NB4 (cell line): Measurements from ENCODE around the gene RNF183.

ENCODE experiments used
- DNase-seq: peaks from one replicate; pipeline ENCODE4 v3.0.0; 2010; ENCODE audit warnings: low read depth
- H3K4me3 ChIP-seq: one replicate; pipeline ENCODE4 v1.5.1; 2011; ENCODE audit warnings: mild to moderate bottlenecking, low read depth, low read length, moderate library complexity
- CTCF ChIP-seq: IDR thresholded peaks from one replicate; pipeline ENCODE4 v1.5.1; 2012; ENCODE audit warnings: low read depth, low read length
- MAX ChIP-seq: IDR thresholded peaks from 2 replicates; pipeline ENCODE4 v1.6.1; 2011; ENCODE audit warnings: low read depth, low read length
- MYC ChIP-seq: IDR thresholded peaks from 2 replicates; pipeline ENCODE4 v1.6.1; 2011; ENCODE audit warnings: low read depth, low read length
- POLR2A ChIP-seq: IDR thresholded peaks from 2 replicates; pipeline ENCODE4 v1.6.1; 2011; ENCODE audit warnings: mild to moderate bottlenecking; ENCODE audit not compliant: insufficient read length; ENCODE audit errors: extremely low read depth

The RNF183 gene

GRCh38 chr9:113269871-113270270 is 33.3 kb downstream of the RNF183 start:
- TF ChIP-seq MAX (no peak), POLR2A (no peak), CTCF (no peak), MYC (no peak)
- DNase-seq: no peak
- no peak overlapping the region for H3K4me3 ChIP-seq

- DNase-seq: no peak
- TF ChIP-seq MAX: no peak
- no peak for TF ChIP-seq CTCF
- no peak for TF ChIP-seq MYC
- TF ChIP-seq POLR2A: no peak
- H3K4me3 ChIP-seq: no peak overlapping the region
Measured at GRCh38 chr9:113269355-113269754, 33.8 kb downstream of the RNF183 start.

- DNase-seq: no peak
- no peak overlapping the region for H3K4me3 ChIP-seq
- TF ChIP-seq MYC: no peak
- no peak for TF ChIP-seq MAX
- no peak for TF ChIP-seq CTCF
- TF ChIP-seq POLR2A: no peak
Measured at GRCh38 chr9:113267911-113268566, 35.1 kb downstream of the RNF183 start.

GRCh38 chr9:113266174-113266573 is 37.0 kb downstream of the RNF183 start:
- TF ChIP-seq MAX: no peak
- TF ChIP-seq MYC: no peak
- TF ChIP-seq CTCF: no peak
- TF ChIP-seq POLR2A: no peak
- H3K4me3 ChIP-seq: no peak overlapping the region

GRCh38 chr9:113261917-113262671 is 41.1 kb downstream of the RNF183 start:
- no peak for DNase-seq
- TF ChIP-seq POLR2A: no peak
- TF ChIP-seq MAX: no peak
- TF ChIP-seq CTCF: no peak
- TF ChIP-seq MYC: no peak
- no peak overlapping the region for H3K4me3 ChIP-seq

More at GRCh38 chr9:113266174-113266573, 37.0 kb downstream of the RNF183 start:
- DNase-seq: no peak
